NCI-H128 (cell line): ENCODE data around the gene IL18R1.

ENCODE experiments used
- DNase-seq: peaks from one replicate; lab custom pipeline; 2025; ENCODE audit not compliant: unreplicated experiment; lab: John Stamatoyannopoulos, UW

Gene IL18R1

GRCh38 chr2:102432386-102432785, 76.8 kb downstream of the IL18R1 start:
- no peak for DNase-seq

- no peak for DNase-seq
These were observed 78.5 kb downstream of the IL18R1 start for GRCh38 chr2:102433973-102434654.

DNA sequence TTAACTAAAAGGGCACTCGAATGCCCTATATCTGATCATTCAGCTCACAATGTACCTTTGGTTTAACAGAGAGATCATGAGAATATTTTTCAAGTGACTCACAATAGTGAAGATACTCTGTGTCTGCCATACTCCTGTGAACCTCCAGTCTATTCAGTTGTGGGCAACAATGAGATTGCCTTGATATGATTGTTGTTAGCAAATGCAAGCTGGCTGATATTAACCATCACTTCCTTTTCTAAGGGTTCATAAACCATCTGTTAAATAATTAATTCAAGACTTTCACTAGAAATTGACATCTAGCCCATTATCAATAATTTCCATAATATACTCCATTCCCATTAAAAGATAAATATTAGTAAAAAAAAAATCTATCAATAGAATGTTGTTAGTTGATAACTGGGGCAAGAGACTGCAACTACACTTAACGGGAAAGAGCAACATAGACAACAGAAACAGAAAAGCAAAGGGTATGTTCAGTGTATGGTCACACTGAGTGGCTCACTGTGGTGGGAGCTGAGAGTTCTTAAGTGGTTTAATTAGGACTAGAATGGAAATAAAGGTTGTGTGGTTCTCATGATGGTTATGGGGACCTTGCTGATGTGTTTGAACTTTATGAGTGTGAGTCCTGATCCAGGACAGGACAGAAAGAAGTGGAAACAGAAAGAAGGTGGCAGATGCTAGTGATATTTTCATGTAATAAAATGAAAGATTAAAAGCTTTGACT, 79.2 kb downstream of the IL18R1 start:
- DNase-seq = no peak

DNA sequence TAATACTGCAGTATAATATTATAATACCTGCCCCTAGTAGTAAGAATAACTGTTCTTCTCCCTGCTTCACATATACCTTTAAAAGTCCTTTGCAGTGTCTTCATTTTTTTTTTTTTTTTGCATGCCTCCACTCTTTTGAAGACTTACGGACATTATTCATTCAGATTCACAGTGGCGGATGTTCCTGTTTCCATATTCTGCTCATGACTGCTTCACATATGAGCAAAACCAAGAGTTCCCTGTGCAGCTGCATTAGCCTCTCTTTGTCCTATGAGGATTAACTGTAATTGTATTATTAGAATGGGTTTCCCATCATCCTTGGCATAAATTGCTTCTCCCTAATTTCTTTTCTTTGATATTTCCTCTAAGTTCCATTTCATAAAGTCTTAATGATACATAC, 80.1 kb downstream of the IL18R1 start:
- DNase-seq = no peak

DNA sequence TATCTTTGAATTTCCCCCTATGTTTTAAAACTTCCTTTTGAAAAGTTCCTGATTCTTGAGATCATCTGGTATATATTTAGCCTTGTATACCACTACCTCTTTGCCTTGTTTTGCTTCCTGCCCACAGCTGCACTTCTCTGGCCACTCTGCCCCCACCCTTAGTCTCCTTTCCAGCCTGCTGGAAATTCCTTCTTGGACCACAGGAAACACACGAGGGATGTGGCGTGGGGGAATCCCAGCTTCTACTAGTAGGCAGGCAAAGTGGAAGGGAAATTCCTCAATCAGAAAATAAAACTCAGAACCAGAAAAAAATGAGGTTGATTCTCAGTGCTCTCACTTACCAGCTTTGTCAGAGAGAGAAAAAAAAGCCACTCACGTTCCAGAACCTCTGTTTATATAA, 80.7 kb downstream of the IL18R1 start:
- no peak for DNase-seq

DNA sequence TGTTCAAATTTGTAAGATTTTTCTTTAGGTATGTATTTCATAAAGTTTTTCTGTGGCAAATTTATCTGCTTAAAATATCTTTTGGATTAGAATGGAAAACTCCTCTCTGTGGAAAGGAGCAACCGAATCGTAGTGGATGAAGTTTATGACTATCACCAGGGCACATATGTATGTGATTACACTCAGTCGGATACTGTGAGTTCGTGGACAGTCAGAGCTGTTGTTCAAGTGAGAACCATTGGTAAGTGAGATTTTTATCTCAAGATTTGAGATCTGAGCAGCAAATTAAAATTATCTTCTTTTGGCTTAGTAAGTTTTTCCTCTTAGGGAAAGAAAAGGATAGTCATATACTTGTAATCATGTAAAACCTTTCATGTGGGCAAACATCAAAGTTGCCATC, 81.5 kb downstream of the IL18R1 start:
- DNase-seq = no peak

DNA sequence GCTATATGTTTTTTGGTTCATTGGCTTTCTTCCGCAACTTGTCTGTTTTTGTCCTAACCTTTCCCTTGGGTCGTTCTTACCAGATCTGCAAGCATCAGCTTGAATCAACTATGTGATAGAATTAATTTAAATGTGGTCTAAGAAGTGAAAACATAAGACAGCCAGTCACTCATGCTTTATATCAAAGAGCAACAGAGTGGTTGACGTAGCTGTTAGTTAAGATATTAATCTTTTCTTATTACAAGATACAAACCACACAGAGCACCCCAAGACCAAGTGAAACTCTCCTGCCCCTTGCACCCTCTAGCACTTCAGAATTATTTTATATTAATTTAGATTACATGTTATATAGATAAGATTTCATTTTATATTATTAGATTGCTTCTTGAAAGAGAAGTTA, 82.5 kb downstream of the IL18R1 start:
- DNase-seq = no peak

GRCh38 chr2:102438578-102438977, 83.0 kb downstream of the IL18R1 start:
- no peak for DNase-seq

DNA sequence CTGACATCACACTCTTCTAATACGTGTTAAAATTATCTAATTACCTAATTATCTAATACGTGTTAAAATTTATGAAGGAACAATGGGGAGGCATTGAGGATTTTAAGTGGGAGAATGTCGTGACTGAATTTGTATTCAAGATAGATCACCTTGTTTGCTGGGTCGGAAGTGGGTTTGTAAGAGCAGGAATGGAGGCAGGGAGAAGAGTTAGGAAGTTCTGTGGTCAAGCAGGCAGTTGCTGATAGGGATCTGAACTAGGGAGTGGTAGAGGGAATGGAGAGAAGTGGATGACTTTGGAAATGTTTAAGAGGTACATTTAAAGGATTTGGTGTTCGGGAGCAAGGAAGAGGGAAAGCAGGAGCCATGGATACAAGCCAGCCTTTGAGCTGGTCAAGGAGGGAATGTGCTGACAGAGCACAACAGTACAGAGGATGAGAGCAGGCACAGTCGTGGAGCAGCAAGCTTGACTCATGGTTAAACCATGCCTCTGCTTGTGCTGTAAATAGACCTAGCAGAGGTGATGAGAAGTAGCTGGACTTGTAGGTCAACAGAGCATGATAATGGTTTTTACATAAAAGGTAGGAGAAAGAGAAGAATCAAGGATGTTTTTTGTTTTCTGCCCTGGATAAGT, 83.6 kb downstream of the IL18R1 start:
- no peak for DNase-seq

DNA sequence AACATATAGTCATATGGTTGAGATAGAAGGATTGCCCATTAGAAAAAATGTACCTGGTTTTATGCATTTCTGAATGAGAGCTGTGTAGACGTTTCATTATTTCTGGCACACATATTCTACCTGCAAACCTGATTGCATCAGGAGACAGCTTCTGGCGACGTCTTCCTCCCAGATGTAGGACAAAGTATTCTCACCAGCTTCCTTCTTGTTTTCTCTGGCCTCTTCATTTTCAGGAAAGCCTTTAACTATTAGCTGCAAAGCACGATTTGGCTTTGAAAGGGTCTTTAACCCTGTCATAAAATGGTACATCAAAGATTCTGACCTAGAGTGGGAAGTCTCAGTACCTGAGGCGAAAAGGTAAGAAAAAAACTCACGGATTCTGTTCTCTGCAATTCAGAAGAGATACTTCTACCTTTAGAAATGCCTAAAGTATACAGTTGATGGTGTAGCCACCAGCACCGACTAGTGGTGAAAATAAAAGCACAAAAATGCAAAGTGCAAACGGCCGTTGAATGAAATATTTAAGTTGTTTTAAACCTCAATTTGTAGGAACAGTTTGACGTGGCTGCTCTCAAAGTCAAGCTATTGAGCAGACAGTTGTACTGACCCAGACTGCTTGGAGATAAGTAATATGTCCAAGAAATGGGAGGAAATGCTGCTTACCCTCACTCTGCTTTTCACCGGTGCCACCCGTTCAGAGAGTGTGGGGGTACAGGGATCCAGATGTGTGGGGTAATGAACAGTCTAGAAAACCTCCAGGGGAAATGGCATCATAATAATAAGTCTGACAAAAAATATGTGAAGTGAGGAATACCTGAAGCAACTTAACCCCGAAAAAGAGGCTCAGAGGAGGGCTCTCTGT, 87.6 kb downstream of the IL18R1 start:
- no peak for DNase-seq

DNA sequence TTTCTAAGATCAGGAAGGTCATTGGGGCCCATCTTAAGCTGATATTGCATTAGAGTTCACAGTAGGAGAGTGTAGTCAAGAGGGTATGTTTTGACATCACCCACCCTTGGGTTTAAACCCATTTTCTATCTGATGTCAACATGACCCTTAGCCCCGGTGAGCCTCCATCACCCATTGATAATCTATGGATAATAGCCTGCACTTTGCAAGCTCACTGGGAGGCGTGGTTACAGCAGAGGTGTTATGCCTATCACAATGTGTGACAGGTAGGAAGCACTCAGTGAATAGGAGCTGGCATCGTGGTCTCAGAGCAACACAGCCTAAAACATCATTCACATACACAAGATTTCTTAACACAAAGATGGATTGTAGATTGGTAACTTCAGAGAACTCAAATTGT, 88.6 kb downstream of the IL18R1 start:
- no peak for DNase-seq

- DNase-seq = no peak
These were observed 91.3 kb downstream of the IL18R1 start for GRCh38 chr2:102446936-102447335.
